Left ventricle myocardium superior (tissue), 1 donor: ENCODE data around the gene C5orf15. TPM values are rescaled to one million over a fixed set of nuclear protein-coding genes. Genes with fewer than 3 reads are reported as not detected.
"Not testable (repeated sequence)": the region's sequence is repeated elsewhere in the genome, so short reads cannot be mapped to it uniquely, and the experiment has no call there.

ENCODE experiments used
- ATAC-seq: fragments of 200-7000 bp; cut with Tn5 transposase; one replicate; pipeline ENCODE4 v1.9.1; 2020; ENCODE audit warnings: mild to moderate bottlenecking, moderate library complexity
- DNase-seq: peaks from one replicate; pipeline ENCODE4 v3.0.0-alpha.2; 2020
- intact Hi-C: fragments of 100-400 bp; cut with micrococcal nuclease; formaldehyde crosslinking; loops from one replicate; pipeline ENCODE4 v1.11.0; 2022
- total RNA-seq: library from RNA; stranded (reverse); fragmentation: NEBNext Ultra II Directional; extraction: Animal tissue kit (Norgen Biotek cat#: 25700); gene quantifications from one replicate; pipeline ENCODE4 v1.2.1, GENCODE V29; 2021
- donor health status: DM: no; HTN: yes; CAD: no; lungs with severe emphysema.

Gene C5orf15
- total RNA-seq, 1 donor from 2014 or later: 32.9 TPM

DNA sequence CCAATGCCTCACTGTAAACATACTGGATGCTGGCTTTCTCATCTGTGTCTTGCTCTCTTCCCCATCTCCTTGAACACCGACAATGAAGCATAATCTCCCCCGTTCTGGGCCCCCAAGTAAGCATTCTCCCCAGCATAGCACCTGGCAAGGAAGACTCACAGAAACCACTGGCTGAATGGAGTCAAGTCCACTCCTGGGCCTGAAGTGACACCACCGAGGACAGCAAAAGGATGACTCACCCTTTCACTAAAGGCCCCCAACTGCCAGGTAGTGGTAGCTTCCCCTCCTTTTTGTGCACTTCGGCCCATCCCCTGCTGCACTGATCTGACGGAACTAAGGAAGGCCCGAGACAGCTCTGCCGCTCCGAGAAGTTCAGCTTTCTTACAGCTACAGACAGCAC lies 26.9 kb upstream of the C5orf15 start:
- intact Hi-C loops: no loop called here
- DNase-seq (no peak), ATAC-seq (peak; percentile 6)

DNA sequence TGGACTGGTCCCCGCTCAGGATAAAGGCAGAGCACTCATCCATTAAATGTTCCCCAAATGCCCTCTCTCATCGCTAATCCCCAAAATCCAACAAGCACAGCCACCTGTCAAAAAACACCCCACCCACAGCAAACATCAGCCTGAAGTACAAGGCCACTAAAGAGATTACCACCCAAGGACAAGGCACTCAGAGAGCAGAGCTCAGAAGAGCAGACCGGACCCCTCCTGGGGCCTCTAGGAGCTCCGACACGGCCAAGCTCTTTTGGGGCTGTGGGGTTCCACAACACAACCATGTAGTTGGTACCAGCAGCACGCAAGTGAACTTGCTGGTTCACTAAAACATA lies 26.5 kb upstream of the C5orf15 start:
- DNase-seq (no peak), ATAC-seq (peak; percentile 16)
- intact Hi-C loops: no loop called here

DNA sequence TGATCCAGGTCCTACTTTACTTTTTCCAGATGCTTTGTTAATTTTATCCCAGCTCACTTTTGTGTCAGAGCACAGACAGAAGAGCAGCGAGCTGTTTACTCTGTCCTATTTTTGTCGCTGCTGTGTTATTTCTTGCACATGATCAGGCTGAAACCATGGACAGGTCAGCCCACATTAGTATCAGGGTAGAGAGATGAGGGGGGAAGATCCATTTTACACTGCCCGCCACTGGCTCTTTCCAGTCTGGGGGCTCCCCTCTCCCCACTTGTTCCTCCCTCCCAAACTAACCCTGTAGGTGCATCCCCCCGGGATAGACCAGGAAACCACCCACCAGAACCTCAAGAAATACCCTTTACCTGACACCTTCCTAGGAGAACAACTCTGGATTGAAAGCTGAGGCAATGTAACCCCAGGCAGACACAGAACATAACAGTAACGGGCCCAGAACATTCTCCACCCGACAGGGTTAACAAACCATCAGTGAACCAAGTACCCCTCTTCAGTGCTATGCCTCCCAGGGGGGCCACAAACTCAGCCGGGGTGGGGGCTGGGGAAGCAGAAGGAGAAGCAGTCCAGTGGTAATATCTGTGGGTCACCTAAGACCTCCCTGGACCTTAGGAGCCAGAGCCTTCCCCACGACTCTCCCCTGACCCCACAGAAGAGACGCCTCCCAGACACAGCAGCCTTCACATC lies 26.0 kb upstream of the C5orf15 start:
- peak; percentile 65 for ATAC-seq
- DNase-seq: no peak
- intact Hi-C loops: no loop called here

DNA sequence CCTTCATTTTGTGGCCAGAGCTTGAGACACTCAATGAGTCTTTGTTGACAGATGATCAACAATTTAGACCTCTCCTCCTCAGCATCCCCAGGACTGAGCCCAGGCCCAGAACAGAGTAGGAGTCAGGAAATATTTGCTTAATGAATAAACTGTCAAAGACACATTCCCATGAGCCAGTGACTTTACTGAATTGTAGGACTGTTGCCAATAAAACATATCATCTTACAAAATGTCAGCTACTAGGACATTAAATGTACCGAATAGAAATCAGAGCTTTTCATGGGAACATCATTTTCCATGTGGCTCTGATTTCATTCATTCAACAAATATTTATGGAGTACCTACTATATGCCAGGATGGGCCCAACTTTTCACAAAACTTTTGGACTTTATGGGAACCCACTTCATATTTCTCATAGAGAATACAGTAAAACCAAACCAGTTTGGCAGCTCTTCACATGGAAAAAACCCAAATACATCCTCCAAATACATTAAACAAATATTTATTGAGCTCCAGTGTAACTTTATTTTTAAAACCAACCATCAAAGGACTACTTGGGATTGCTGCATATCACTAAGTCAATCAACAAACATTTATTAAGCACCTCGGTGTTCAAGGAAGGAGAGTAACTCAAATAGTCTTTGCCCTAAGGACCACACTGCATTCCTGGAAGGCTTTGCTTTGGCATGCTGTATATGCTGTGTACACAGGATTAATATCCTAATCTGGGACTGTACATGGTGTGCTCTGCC lies 24.9 kb upstream of the C5orf15 start:
- ATAC-seq (no peak), DNase-seq (no peak)
- intact Hi-C loops: no loop called here

DNA sequence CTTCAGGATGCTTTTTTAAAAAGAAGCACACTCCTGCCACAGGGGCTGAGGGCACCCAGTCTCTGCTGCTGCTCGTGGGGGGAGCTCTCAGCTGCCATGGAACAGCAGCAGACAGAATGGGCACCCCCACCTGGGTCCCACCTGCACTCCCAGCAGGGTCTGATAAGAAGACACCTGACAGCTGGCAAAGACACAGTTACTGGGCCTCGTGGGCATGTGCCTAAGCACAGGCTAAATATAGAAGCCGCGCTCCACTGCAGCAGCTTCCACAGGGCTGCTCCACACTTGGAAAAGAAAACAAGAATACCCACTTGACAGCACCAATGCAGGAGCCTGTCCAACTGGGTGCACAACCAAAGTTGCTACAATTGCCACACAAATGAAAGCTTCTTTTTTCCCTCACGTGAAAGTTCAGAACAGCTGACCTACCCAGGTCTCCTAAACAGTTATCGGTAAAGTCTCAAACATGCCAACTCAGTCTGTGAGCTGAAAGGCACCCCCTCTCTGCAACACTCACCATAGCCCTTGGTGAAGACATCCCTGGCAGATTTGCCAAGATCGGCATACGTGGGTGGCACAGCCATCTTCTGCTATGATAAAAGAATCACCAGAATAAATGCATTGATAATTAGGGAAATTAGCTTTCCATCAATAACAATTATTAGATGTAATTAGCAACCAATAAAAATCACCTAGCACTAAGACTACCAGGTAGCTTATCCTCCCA lies 24.2 kb upstream of the C5orf15 start:
- intact Hi-C loops: no loop called here
- DNase-seq: peak; percentile 73
- peak; percentile 75 for ATAC-seq

DNA sequence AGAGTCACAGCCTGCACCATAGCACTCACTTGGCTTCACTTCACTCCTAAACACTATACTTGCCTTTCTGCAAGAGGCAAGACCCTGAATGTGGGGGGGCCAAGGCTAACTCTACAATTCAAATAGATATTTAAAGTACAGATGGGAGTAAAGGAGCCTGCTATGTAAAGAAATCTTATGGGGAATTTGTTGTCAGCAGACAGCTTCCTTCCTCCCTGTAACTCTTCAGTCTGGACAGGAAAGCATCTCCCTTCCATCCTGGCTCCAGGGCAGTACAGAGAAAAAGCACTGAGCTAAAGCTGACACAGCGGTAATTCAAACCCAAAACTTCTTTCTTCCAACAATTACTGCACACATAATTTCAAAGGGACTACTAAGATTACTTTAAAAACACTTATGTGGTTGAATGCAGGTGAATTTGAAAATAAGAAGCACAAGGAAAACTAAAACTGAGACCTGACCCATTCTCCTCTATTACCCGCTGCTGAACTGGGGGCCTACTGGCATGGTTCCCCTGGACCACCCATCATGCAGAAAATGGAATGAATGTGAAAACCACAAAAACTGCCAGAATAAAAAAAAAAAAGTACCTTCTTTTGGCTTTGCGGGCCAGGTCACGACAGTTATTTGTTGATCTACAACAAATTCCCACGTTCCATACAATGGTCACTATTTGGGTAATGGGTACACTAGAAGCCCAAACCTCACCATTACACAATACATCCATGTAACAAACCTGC lies 22.9 kb upstream of the C5orf15 start:
- intact Hi-C loops: no loop called here
- ATAC-seq (no peak), DNase-seq (no peak)

DNA sequence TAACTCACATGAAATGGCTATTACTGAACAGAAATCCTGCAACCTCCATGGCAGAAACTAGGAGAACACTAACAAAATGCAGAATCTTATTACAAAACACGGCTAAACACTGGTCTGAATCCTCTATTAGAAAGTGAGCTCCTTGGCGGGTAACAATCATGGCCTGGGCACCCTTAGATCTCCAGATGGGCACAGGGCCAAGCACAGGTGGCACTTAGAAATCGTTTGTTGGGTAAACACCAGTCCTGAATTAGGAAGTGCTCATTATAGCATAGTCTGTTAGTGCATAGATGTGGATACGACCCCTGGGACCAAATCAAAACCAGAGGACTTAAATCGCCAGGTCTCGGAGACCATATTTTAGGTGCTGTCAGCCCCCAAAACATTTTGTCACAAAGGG lies 22.0 kb upstream of the C5orf15 start:
- DNase-seq (no peak), ATAC-seq (no peak)
- intact Hi-C loops: no loop called here

DNA sequence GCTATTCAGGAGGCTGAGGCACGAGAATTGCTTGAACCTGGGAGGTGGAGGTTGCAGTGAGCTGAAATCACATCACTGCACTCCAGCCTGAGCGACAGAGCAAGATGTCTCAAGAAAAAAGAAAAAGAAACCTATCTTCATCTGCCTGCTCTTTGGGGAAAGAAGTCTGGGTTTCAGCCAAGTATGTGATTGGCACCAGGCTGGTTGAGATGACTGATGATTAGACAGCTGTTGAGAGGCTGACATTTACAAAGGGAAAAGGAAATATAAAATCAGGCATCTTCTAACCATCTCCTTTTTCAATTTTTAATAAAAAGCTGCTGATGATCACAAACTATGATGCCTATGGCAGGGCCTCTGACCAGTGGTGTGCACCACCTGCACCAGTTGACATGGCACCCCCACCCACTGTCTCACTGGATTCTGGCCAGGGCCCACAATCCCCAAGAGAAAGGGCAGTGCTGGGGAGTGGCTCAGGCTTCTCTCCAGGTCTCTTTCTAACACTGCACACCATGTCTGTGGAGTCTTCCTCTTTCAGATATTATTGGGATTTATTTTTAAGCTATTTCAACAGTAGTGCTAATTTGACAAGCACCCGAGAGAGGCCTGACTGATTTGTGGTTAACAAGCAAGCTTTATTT lies 17.2 kb upstream of the C5orf15 start:
- ATAC-seq (peak; percentile 40), DNase-seq (peak; percentile 27)
- intact Hi-C loops: no loop called here

DNA sequence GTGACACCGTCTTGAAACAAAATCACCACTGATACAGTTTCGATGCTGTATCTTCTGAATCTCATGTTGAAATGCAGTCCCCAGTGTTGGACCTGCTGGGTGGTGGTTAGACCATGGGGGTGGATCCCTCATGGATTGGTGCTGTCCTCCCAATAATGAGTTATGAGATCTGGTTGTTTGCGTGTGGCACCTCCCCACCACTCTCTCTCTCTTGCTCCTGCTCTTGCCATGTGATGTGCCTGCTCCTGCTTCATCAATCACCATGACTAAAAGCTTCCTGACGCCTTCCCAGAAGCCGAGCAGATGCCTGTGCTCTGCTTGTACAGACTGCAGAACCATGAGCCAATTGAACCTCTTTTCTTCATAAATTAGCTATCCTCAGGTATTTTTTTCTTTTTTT lies 15.2 kb upstream of the C5orf15 start:
- DNase-seq (peak; percentile 14), ATAC-seq (no peak)
- intact Hi-C loops: no loop called here

DNA sequence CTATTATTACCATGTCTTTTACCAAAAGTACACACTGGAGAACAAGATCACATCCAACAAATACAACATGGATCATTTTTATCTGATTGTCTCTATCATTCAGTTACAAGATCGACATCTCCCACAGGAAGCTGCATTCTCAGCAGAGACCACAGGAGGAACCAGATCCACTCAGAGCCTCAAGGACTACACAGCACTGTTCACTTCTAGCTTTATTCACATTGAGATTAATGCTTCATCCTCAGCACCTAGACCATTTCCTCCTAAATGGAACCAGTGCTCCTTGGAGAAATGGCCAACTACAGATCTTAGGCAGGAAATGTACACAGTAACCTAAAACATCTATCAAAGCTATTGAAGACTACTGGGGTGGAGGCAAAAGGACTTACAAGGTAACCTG lies 13.3 kb upstream of the C5orf15 start:
- ATAC-seq: no peak
- DNase-seq: no peak
- intact Hi-C loops: no loop called here

DNA sequence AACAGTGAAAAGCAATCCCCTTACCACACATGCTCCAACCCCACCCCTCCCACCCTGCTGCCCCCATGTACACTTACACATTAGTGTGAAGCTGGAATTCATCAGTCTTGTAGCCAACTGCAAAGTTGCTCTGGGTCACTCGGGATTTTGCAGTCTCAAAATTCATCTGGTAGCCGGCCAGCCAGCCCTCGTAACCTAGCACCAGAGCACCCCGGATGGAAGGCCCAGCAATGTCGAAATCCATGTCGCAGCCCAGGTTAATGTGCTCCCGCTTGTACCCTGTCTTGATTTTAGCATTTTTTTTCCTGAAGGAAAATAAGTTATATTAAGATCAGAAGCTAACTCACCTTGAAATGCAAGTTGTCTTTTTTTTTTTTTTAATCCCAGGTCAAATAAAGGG lies 12.2 kb upstream of the C5orf15 start:
- intact Hi-C loops: no loop called here
- peak; percentile 39 for DNase-seq
- no peak for ATAC-seq

DNA sequence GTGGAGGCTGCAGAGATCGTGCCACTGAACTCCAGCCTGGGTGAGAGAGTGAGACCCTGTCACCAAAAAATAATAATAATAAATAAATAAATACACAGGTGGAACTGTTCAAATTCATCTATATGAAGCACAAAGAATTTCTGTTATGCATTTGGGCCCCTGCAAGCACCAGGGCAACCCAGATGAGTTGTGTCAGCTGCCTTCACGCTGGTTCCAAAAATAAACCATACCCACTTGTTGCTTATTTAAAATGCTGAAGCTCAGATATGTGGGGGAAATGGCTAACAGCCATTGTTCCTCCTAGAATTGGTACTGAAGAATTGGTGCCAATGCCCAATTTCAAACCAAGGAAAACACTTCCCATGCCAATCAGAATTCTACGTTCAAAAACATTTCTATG lies 10.5 kb upstream of the C5orf15 start:
- intact Hi-C loops: no loop called here
- ATAC-seq (peak; percentile 55), DNase-seq (no peak)

DNA sequence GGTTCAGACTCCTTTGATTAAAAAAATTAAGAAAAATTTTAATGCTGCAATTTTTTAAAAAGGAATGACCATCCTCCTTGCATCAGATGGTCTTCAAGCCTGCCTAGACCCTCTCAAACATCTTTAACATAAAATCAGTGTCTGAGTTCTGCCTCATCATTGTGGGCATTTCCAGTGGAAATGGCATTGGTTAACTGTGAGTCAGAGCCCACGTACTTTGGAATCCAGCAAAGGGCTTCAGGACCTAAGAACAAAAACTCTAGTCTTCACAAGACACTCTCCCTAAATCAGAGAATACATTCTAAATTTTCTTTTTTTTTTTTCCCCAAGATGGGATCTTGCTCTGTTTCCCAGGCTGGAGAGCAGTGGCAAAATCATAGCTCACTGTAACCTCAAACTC lies 9.4 kb upstream of the C5orf15 start:
- no peak for ATAC-seq
- intact Hi-C loops: no loop called here
- DNase-seq: no peak

DNA sequence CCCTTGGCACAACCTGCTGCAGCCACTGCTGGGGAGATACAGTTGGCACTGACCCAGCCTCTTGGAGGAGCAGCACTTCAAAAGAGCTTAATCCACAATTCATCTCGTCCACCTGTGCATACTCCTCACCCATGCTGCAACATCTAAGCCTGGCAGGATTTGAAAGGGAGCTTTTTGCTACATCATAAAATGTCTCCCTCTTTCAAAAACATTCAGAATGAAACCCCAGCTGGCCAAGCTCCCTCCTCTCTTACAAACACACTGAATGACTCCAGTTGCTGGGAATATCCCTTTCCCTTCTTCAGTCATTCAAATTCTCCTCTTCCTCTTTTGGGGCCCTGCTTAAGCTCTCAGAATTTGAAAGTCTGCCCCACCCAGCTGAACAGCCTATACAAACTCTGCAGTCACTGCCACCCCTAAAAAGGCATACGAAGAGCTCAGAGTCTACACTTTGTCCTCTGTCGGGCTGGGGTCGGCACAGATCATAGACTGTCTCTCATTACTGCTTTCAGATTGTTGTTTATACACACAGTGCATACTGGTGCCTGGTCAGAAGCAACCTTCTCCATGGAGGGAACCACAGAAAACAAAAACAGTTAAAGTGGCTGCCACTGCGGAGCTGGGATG lies 8.8 kb upstream of the C5orf15 start:
- no peak for DNase-seq
- peak; percentile 15 for ATAC-seq
- intact Hi-C loops: no loop called here

DNA sequence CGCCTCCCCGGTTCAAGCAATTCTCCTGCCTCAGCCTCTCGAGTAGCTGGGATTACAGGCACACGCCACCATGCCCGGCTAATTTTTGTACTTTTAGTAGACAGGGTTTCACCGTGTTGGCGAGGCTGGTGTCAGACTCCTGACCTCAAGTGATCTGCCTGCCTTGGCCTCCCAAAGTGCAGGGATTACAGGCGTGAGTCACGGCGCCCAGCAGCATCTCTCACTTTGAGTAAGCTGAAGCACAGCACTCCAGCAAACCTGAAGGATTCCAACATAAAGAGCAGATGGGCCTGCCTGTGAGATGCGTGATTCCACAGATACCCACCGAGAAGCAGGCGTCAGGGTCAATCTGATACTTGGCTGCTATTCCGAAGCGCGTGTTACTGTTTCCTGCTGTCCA lies 7.1 kb upstream of the C5orf15 start:
- DNase-seq, intact Hi-C loops, ATAC-seq: not testable (repeated sequence)

DNA sequence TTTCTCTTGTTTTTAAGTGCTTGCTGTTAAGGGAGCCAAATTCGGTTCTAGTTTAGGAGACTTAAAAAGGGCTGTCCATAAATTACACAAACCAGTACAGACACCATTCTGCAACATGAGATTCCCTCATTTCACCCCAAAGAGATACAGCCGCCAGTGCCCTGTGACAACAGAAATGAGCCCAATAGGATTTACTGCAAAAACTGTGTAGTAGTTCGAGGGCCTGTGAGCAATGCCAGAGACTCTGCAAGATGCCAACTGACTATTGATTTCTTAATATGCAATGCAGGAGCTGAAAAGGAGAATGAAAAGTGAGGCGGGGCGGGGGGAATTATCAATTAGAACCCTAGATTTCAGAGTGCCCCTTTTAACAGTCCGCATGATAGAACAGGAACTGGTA lies 5.7 kb upstream of the C5orf15 start:
- no peak for ATAC-seq
- no peak for DNase-seq
- intact Hi-C loops: no loop called here

DNA sequence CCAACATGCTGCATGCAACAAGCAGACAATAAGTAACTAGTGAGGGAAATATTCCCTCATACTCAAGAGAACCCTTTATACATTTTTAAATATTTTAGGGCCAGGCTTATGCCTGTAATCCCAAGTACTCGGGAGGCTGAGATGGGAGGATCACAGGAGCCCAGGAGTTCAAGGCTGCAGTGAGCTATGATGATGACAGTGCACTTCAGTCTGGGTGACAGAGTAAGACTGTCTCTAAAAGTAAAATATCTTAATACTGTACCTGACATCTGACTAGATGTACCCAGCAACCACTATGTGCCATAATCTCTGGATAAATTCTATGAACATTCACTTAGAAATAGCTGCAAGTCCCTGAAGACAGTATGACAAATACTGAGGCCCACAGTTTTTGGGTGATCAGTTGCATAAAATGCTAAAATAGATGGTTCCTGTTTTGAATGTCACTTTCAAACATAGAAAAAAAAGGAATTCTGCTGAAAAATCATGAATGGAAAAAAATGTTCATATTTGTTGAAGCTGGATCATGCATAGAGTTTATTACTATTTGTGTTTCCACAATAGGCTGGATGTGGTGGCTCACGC lies 2.0 kb upstream of the C5orf15 start:
- no peak for ATAC-seq
- no peak for DNase-seq
- intact Hi-C loops: no loop called here

DNA sequence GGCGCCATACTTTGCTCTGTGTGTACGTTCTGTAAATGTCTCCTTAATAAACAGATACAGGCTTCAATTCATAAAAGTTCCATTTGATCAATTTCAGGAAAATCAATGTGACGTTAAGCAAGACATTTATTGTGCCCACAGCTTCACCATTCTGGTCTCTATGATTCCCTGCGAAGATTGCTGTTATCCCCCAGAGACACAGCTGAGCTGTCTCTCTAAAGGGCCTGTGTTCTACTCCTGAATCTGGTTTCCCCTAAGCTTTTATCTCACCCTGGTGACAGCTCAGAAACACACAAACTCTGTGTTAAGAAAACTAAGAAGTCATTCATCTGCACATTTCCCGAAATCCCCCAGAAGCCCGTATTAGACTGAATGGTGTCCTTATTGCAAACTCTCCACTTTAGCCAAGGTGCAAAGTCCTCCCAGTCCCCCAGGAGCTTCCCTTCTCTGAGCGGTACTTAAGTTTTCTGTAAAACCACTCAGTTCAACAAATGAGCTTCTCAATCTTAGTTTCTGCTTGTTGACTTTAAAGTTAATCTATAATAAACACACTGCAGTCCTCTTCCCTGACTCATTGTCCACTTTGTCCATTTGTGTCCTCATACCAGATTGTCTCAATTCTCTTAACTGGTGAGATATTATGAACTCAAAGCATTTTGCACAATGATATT lies 1.4 kb upstream of the C5orf15 start:
- intact Hi-C loops: no loop called here
- ATAC-seq: no peak
- no peak for DNase-seq
